DOHH2 (cell line): ENCODE results near the gene C1orf141.

Experiments used
- H3F3A ChIP-seq: fragments of 200-600 bp; sonication (generic), shearing (Covaris generic); 2 replicates; pipeline ENCODE4 v1.6.0; 2016; ENCODE audit warnings: antibody characterized with exemption, mild to moderate bottlenecking; ENCODE audit not compliant: control insufficient read depth, insufficient read depth
- H3K27ac ChIP-seq: fragments of 200-600 bp; sonication (generic); 2 replicates; pipeline ENCODE4 v1.5.1; 2014; ENCODE audit warnings: low read depth, mild to moderate bottlenecking, low read length, moderate library complexity
- H3K27me3 ChIP-seq: fragments of 200-600 bp; sonication (generic); 2 replicates; pipeline ENCODE4 v1.6.1; 2014; ENCODE audit warnings: mild to moderate bottlenecking, low read length, mixed read lengths; ENCODE audit not compliant: control insufficient read depth
- H3K36me3 ChIP-seq: fragments of 200-600 bp; sonication (generic); 2 replicates; pipeline ENCODE4 v1.6.1; 2014; ENCODE audit warnings: mild to moderate bottlenecking, low read length, moderate library complexity, mixed read lengths; ENCODE audit not compliant: control insufficient read depth
- H3K4me1 ChIP-seq: fragments of 200-600 bp; sonication (generic); 2 replicates; pipeline ENCODE4 v1.6.1; 2014; ENCODE audit warnings: mild to moderate bottlenecking, low read length, mixed read lengths; ENCODE audit not compliant: control insufficient read depth
- H3K4me2 ChIP-seq: fragments of 200-600 bp; sonication (generic); 2 replicates; pipeline ENCODE4 v1.6.0; 2014; ENCODE audit warnings: mild to moderate bottlenecking, low read length, moderate library complexity
- H3K4me3 ChIP-seq: fragments of 200-600 bp; sonication (generic); 2 replicates; pipeline ENCODE4 v1.5.1; 2014; ENCODE audit warnings: mild to moderate bottlenecking, low read length, mixed read lengths
- H3K79me2 ChIP-seq: fragments of 200-600 bp; sonication (generic); 2 replicates; pipeline ENCODE4 v1.6.1; 2014; ENCODE audit warnings: mild to moderate bottlenecking, low read length, mixed read lengths; ENCODE audit not compliant: control insufficient read depth
- H3K9me2 ChIP-seq: fragments of 200-600 bp; sonication (generic); replicated peaks from 2 replicates; pipeline ENCODE4 v1.6.1; 2014; ENCODE audit warnings: mild to moderate bottlenecking, low read length, mixed read lengths; ENCODE audit not compliant: control insufficient read depth
- H3K9me3 ChIP-seq: fragments of 200-600 bp; sonication (generic); 2 replicates; pipeline ENCODE4 v1.6.1; 2014; ENCODE audit warnings: antibody characterized with exemption, low read length, mixed read lengths; ENCODE audit not compliant: control insufficient read depth, insufficient read depth
- H4K20me1 ChIP-seq: fragments of 200-600 bp; sonication (generic); 2 replicates; pipeline ENCODE4 v1.6.0; 2014; ENCODE audit warnings: low read depth, mild to moderate bottlenecking, antibody characterized with exemption, low read length, moderate library complexity; ENCODE audit not compliant: control insufficient read depth, insufficient read depth
- CTCF ChIP-seq: fragments of 200-600 bp; sonication (generic); IDR thresholded peaks from one replicate; pipeline ENCODE4 v1.5.1; 2014; ENCODE audit warnings: antibody characterized with exemption, mild to moderate bottlenecking, low read depth, low read length; ENCODE audit not compliant: poor library complexity, severe bottlenecking
- EZH2phosphoT487 ChIP-seq: fragments of 200-600 bp; sonication (generic); IDR thresholded peaks from 2 replicates; pipeline ENCODE4 v1.6.1; 2017; ENCODE audit warnings: borderline replicate concordance, mild to moderate bottlenecking, antibody characterized with exemption, low read length, moderate library complexity, mixed read lengths

The C1orf141 gene

DNA sequence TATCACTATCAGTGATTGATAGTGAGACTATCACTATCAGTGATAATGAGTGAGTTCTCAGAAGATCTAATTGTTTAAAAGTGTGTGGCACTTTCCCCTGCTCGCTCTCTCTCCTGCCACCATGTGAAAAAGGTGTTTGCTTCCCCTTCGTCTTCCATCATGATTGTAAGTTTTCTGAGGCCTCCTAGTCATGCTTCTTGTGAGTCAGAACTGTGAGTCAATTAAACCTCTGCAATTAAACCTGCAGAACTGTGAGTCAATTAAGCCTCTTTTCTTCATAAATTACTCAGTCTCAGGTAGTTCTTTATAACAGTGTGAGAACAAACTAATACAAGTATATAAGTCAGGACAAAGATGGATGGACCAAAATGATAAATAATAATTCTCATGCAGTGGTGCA is 24.5 kb upstream of the C1orf141 start:
- TF ChIP-seq CTCF (no peak), EZH2phosphoT487 (no peak)
- Histone ChIP-seq H3K4me3 (no peak overlapping the region), H3K9me3 (no peaks in the 10 kb centered on the region), H3K4me2 (no peak overlapping the region), H4K20me1 (no peaks in the 10 kb centered on the region), H3F3A (no peaks in the 10 kb centered on the region), H3K9me2 (no peaks in the 10 kb centered on the region), H3K27ac (no peak overlapping the region), H3K36me3 (peaks cover 5% of the 10 kb centered on the region; the same call in 1 of the 2 replicates), H3K27me3 (no peaks in the 10 kb centered on the region), H3K4me1 (no peaks in the 10 kb centered on the region), H3K79me2 (no peaks in the 10 kb centered on the region)

- Histone ChIP-seq H3K4me3 (no peak overlapping the region), H3K27me3 (no peaks in the 10 kb centered on the region), H3K4me1 (no peaks in the 10 kb centered on the region), H3F3A (no peaks in the 10 kb centered on the region), H3K27ac (no peak overlapping the region), H3K79me2 (0 out of 2 replicates have a peak, but pooled peaks cover 2% of the 10 kb centered on the region), H3K4me2 (no peak overlapping the region), H3K9me3 (no peaks in the 10 kb centered on the region), H4K20me1 (no peaks in the 10 kb centered on the region), H3K9me2 (no peaks in the 10 kb centered on the region), H3K36me3 (peaks cover 5% of the 10 kb centered on the region; the same call in 1 of the 2 replicates)
- no peak for TF ChIP-seq EZH2phosphoT487
- TF ChIP-seq CTCF = no peak
Observed at GRCh38 chr1:67158401-67158800, 23.6 kb upstream of the C1orf141 start.

DNA sequence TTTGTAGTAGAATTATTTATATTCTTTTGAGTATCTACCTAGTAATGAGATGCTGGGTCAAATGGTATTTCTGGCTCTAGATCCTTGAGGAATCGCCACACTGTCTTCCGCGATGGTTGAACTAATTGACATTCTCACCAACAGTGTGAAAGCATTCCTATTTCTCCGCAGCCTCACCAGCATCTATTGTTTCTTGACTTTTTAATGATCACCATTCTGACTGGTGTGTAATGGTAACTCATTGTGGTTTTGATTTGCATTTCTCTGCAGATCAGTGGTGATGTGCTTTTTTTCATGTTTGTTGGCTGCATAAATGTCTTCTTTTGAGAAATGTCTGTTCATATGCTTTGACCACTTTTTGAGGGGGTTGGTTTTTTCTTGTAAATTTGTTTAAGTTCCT is 16.2 kb upstream of the C1orf141 start:
- Histone ChIP-seq H3K9me2 (no peaks in the 10 kb centered on the region), H3K9me3 (no peaks in the 10 kb centered on the region), H3K79me2 (peaks cover 12% of the 10 kb centered on the region), H3K4me2 (no peak overlapping the region), H3K36me3 (no peaks in the 10 kb centered on the region), H3K27me3 (no peaks in the 10 kb centered on the region), H3F3A (no peaks in the 10 kb centered on the region), H3K4me1 (peaks cover 26% of the 10 kb centered on the region), H3K4me3 (no peak overlapping the region), H4K20me1 (no peaks in the 10 kb centered on the region), H3K27ac (no peak overlapping the region)
- TF ChIP-seq CTCF = no peak
- TF ChIP-seq EZH2phosphoT487 = no peak
